Thymus (tissue), 11 donors: ENCODE measurements around the gene DENND4A. TPM values are rescaled to one million over a fixed set of nuclear protein-coding genes. Genes with fewer than 3 reads are reported as not detected.
"Not testable (repeated sequence)": the region's sequence is repeated elsewhere in the genome, so short reads cannot be mapped to it uniquely, and the experiment has no call there.

ENCODE experiments used
- DNase-seq, 9 donors: peaks; one replicate each; pipeline ENCODE4 v3.0.0-alpha.2; 2013; ENCODE audit warnings: low spot score in 9 of 9, low read depth in 6 of 9, missing footprints in 1 of 9
- H3K27ac ChIP-seq, 2 donors: one replicate each; pipeline ENCODE4 v1.5.1; 2013; ENCODE audit warnings: control low read depth in 1 of 2, low read depth in 1 of 2, low read length in 1 of 2, mild to moderate bottlenecking in 1 of 2, moderate library complexity in 1 of 2
- H3K27me3 ChIP-seq, 2 donors: one replicate each; pipeline ENCODE4 v1.5.1; 2013; ENCODE audit warnings: low read length in 1 of 2; ENCODE audit not compliant: control insufficient read depth in 2 of 2, insufficient read depth in 1 of 2
- H3K36me3 ChIP-seq, 2 donors: one replicate each; pipeline ENCODE4 v1.5.1; 2013; ENCODE audit warnings: low read length in 1 of 2, mild to moderate bottlenecking in 1 of 2, moderate library complexity in 1 of 2; ENCODE audit not compliant: control insufficient read depth in 2 of 2, insufficient read depth in 2 of 2
- H3K4me1 ChIP-seq, 2 donors: one replicate each; pipeline ENCODE4 v1.5.1; 2013; ENCODE audit warnings: low read length in 2 of 2; ENCODE audit not compliant: control insufficient read depth in 2 of 2, insufficient read depth in 2 of 2
- H3K4me3 ChIP-seq, 2 donors: one replicate each; pipeline ENCODE4 v1.5.1; 2013; ENCODE audit warnings: low read length in 2 of 2, control low read depth in 1 of 2, mild to moderate bottlenecking in 1 of 2
- H3K9me3 ChIP-seq, 2 donors: one replicate each; pipeline ENCODE4 v1.5.1; 2013; ENCODE audit warnings: low read length in 1 of 2, mild to moderate bottlenecking in 1 of 2; ENCODE audit not compliant: control insufficient read depth in 2 of 2, insufficient read depth in 1 of 2
- WGBS: extraction: QIAGEN DNeasy Blood & Tissue Kit; methylation state at CpG from one replicate; pipeline ENCODE4 v1.1.7; 2013; 5-methylcytosine and 5-hydroxymethylcytosine counted together
- polyA plus RNA-seq: library from polyadenylated mRNA; stranded (reverse); fragments of 200-250 nt; gene quantifications from one replicate; pipeline ENCODE4 v1.2.3, GENCODE V29; 2013
- total RNA-seq: library from RNA; stranded (reverse); fragments of 120-200 nt; gene quantifications from one replicate; pipeline ENCODE4 v1.2.4, GENCODE V29; 2013
- donor health status: healthy.

The DENND4A gene
- total and polyA plus RNA-seq, 2 donors: 15.9 to 23.8 TPM

GRCh38 chr15:65811835-65812234 is 19.7 kb upstream of the DENND4A start:
- H3K36me3 ChIP-seq: no peaks in the 10 kb centered on the region
- no peak overlapping the region for H3K27ac ChIP-seq
- no peak for DNase-seq
- H3K9me3 ChIP-seq: peaks cover 0 to 4% of the 10 kb centered on the region in 2 donors
- no peaks in the 10 kb centered on the region for H3K27me3 ChIP-seq
- H3K4me1 ChIP-seq: peaks cover 0 to 7% of the 10 kb centered on the region in 2 donors
- 97% methylated on average over 3 of the region's 3 CpGs for WGBS
- H3K4me3 ChIP-seq: no peak overlapping the region

- H3K4me1 ChIP-seq, H3K27me3 ChIP-seq, DNase-seq, H3K36me3 ChIP-seq, H3K4me3 ChIP-seq, H3K27ac ChIP-seq, H3K9me3 ChIP-seq: not testable (repeated sequence)
- WGBS: 98% methylated on average over 4 of the region's 4 CpGs
These were observed 19.1 kb upstream of the DENND4A start for GRCh38 chr15:65811011-65811733.

GRCh38 chr15:65806397-65806796 is 14.3 kb upstream of the DENND4A start:
- no peak for DNase-seq
- H3K4me1 ChIP-seq: peaks cover 0 to 7% of the 10 kb centered on the region in 2 donors
- H3K27ac ChIP-seq: no peak overlapping the region
- no peaks in the 10 kb centered on the region for H3K36me3 ChIP-seq
- H3K9me3 ChIP-seq: peaks cover 0 to 4% of the 10 kb centered on the region in 2 donors
- no peaks in the 10 kb centered on the region for H3K27me3 ChIP-seq
- 74% methylated on average over 3 of the region's 3 CpGs for WGBS
- H3K4me3 ChIP-seq: no peak overlapping the region

DNA sequence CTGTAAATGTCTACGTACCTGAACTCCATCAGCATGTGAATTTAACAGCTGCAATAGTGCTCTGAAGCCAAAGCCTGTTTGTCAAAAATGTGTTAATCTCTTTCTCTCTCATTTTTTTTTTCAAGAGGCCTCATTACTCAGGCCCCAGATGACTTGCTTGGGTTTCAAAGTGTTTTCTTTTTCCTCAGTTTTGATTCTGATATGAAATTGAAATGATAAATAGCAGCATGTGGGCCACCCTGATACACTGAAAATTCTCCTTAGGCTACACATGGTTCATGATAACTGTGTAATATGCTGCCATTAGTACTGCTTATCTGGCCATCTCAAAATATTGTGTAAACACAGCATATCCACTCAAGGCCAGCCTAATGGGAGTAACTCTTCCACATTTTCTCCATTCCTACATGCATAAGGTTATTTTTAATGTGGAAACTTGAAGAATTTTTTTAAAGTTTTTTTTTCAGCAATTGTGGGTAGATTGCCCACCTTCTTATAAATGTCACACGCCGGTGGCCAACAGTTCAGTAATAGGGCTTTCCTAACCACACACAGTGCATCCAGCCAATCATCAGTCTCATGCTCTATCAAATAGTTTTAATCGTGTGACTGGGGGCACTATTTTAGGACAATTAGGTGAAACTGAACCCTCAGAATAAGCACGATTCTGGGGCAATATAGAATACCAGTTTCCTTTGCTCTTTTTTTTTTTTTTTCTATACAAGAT is 13.1 kb upstream of the DENND4A start:
- no peak overlapping the region for H3K4me3 ChIP-seq
- H3K4me1 ChIP-seq: peaks cover 0 to 7% of the 10 kb centered on the region in 2 donors
- H3K27ac ChIP-seq: peak overlapping the region in 1 of 2 donors; percentile 53
- DNase-seq: no peak
- no peaks in the 10 kb centered on the region for H3K36me3 ChIP-seq
- no peaks in the 10 kb centered on the region for H3K27me3 ChIP-seq
- 92% methylated on average over 5 of the region's 5 CpGs for WGBS
- peaks cover 0 to 4% of the 10 kb centered on the region in 2 donors for H3K9me3 ChIP-seq

- peaks cover 0 to 4% of the 10 kb centered on the region in 2 donors for H3K9me3 ChIP-seq
- 77% methylated on average over 1 of the region's 1 CpG for WGBS
- H3K4me1 ChIP-seq: peaks cover 0 to 7% of the 10 kb centered on the region in 2 donors
- DNase-seq: no peak
- H3K27ac ChIP-seq: peak overlapping the region in 1 of 2 donors; percentile 53
- H3K36me3 ChIP-seq: no peaks in the 10 kb centered on the region
- no peak overlapping the region for H3K4me3 ChIP-seq
- no peaks in the 10 kb centered on the region for H3K27me3 ChIP-seq
These were observed 12.3 kb upstream of the DENND4A start for GRCh38 chr15:65804252-65804931.

GRCh38 chr15:65801229-65801805 is 9.2 kb upstream of the DENND4A start:
- no peaks in the 10 kb centered on the region for H3K36me3 ChIP-seq
- no peaks in the 10 kb centered on the region for H3K27me3 ChIP-seq
- DNase-seq: no peak
- peaks cover 0 to 4% of the 10 kb centered on the region in 2 donors for H3K9me3 ChIP-seq
- H3K4me3 ChIP-seq: no peak overlapping the region
- no peak overlapping the region for H3K27ac ChIP-seq
- WGBS: 91% methylated on average over 2 of the region's 2 CpGs
- no peaks in the 10 kb centered on the region for H3K4me1 ChIP-seq

GRCh38 chr15:65796610-65797078 is 4.6 kb upstream of the DENND4A start:
- 58% methylated on average over 1 of the region's 1 CpG for WGBS
- no peaks in the 10 kb centered on the region for H3K36me3 ChIP-seq
- H3K27me3 ChIP-seq: no peaks in the 10 kb centered on the region
- peaks cover 3 to 8% of the 10 kb centered on the region in 2 donors for H3K4me1 ChIP-seq
- no peaks in the 10 kb centered on the region for H3K9me3 ChIP-seq
- H3K27ac ChIP-seq: no peak overlapping the region
- no peak for DNase-seq
- H3K4me3 ChIP-seq: no peak overlapping the region

- Histone ChIP-seq H3K4me1 (peaks cover 3 to 8% of the 10 kb centered on the region in 2 donors), H3K27ac (no peak overlapping the region), H3K36me3 (no peaks in the 10 kb centered on the region), H3K9me3 (no peaks in the 10 kb centered on the region), H3K4me3 (no peak overlapping the region), H3K27me3 (no peaks in the 10 kb centered on the region)
- 81% methylated on average over 3 of the region's 3 CpGs for WGBS
- DNase-seq: no peak
These were observed 3.6 kb upstream of the DENND4A start for GRCh38 chr15:65795663-65796216.
